ENCODE data around the gene FHL3.

FHL3 gene

GRCh38 chr1:38012363-38013226 lies 7.3 kb upstream of the FHL3 start, which contains the start of gene UTP11:
UTP11 (plus strand) TSS chr1:38012734; CDS start chr1:38012803, 69 bp downstream.
- peak; percentile 90 for DNase-seq

GRCh38 chr1:38009841-38010180 lies 4.5 kb upstream of the FHL3 start:
- no peak for DNase-seq

DNA sequence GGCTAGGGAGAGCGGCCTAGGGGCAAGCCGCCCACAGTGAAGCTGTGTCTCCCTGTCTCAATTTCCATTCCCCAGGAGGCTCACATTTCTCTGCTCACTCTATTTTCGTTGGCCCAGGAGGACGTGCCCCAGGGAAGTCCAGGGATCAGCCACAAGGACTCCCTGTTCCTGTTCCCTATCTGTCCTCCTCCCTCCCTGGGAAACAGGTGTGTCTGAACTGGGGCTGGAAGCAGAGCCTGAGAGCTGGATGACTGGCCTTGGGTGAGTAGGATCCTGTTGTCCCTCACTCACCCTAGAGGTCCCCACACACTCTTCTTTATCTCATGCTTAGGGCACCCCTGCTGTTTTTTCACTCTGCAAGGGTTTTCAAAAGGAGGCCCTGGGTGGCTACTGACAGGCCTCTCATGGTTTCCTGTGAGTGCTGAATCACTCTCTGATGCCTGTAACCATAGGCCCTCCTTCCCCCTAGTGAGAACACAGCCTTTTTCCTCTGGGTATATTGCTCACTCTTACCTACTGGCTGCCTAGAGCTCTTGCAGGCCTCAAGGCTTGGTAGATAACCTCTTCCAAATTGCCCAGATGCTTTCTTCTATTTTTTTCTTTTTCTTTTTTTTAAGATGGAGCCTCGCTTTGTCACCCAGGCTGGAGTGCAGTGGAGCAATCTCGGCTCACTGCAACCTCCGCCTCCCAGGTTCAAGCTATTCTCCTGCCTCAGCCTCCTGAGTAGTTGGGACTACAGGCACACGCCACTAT lies 4.0 kb upstream of the FHL3 start:
- DNase-seq = peak; percentile 67

DNA sequence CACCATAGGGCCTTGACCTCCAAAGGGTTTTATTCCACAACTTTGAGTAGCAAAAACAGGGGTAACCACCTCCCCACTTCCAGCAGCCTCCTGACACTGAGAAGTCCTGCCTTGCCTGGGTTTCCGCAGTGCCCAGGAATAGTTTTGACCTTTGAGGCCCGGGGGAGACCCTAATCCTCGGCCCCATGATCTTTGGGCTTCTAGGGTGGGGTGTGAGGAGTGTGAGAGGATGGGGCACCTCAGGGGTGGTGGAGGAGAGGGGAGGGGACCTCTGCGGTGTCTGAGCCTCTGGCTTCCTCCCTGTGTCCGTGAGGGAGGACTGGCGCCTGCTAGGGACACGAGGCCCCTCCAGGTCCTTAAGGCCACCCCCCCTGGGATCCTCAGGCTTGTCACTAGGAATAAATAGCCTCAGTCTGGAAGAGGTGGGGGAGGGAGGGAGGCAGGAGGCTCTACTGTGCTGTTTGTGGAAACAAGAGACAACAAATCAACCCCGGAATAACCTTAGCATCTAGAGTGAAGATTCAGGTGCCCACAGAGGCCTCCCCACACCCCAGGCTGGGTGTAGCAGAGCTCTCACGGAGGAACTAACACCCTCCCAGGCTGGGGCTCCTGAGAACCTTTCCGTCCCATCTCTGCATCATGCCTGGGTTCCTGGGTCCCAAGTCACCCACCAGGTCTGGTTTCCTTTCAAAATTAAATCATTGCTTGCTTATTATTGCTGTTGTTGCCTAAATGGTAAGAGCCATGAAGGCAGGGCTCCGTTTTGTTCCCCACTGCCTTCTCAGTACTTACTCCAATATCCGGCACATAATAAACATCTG lies 904 bp upstream of the FHL3 start:
- DNase-seq = no peak

DNA sequence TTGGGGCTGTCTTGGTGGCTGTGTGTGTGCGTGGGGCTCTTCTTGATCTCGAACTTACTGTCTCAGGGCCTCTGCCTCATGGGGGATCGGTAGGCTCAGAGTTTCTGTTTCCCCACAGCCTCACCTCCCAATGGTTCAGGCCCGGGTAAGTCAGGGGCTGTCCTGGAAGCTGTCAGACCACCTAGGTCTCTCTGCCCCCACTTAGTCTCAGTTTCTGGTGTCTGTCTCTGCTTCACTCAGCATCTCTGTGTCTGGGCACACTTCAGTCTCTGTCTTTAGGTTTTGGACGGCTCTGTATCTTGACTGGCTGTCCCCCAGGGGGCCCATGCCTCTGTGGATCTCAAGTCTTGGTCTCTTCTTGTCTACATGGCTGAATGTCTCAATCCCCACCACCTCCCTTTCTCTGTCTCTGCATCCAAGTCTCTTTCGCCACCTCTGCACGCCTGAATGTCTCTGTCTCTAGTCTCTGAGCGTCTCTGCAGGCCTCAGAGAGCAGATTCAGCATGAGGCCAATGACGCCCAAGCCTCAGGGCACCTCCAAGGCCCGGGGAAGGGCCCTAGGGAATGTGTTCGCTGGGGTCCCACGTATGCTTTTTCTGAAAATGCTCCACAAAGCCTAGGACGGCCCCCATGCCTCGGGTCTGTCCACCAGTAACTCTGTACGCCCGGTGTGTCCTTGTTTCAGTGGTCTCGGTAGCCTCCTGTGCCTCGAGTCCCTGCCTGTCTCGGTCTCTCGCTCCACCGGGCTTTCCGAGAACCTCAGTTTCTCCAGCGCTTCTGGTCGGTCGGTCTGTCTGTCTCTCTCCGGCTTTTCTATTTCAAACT lies 818 bp downstream of the FHL3 start:
- peak; percentile 63 for DNase-seq

DNA sequence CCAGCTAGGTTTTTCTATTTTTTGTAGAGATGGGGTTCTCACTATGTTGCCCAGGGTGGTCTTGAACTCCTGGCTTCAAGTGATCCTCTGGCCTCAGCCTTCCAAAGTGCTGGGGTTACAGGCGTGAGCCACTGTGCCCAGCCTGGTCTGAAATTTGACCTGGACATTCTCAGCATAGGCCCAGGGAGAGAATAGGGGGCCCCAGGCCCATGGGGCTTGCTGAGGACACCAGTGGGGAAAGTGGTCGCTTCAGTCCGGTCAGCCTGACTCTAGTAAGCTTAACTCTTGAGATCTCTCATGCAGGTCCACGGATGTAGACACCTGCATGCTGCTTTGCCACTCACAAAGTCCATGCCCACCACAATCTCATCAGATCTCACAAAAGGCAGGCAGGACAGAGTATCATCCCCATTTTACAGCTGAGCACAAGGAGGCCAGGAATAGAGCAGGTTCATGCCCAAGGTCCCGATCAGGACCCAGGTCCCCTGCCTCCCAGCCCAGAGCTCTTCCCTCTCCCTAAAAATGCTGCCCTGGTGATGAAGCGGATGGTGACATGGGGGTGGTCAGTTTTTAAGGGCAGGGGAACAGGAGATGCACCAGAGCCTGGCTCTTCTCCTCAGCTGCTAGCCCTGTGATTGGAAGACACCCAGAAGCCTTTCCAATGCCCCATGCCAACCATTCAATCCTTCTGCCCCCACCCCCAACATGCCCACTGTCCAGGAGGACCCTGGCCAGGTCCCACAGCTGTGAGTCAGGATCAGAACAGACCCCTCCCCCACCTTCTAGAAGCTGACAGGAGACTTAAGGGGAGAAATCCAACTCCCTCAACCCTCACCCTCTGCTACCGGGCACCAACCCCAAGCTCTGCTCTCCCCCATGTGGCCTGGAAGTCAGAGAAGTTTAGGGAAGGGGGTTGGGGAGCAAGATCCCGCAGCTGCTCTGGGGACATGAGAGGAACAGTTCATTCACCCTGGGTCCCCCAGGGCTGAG lies 1.8 kb downstream of the FHL3 start:
- DNase-seq = no peak

DNA sequence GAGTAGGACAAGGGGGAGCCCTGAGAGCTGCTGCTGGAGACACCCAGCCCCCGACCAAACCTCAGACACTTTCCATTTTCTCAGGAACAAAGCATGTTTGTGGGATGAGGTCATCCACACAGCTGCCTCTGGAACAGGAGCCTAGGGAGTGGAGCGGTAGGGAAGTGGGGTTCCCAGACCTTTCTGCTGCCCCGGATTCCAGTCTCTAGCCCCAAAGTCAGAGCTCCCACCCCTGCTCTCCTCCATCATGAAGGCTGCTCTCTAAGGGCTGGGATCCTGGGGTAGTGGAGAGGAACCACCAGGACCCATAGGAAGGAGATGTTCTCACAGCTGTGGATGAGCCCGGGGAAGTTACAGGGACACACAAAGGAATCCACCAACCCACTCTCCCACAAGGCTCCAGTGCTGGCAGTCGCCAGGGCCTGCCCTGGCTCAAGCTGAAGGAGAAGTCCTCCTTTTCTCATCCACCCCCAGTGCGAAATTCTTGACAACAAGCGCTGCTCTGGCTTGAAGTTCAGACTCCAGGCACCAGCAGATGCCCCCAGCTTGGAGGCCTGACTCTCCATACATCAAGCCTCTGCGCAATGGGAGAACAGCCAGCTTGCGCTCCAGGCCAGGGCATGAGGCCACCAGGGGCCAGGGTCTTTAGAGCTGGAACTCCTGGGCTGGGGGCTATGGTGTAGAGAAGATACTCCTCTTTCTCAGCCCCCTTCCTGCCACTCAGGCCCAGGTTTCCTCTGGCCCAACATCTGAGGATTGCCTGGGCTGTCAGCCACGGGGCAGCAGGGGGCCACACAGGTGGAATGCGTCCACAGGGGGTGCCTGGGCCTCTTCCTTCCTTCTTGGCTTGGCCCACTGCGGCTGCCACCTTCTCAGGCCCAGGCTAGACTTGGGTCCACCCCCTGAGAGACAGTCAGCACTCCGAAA lies 4.5 kb downstream of the FHL3 start:
- DNase-seq = no peak

DNA sequence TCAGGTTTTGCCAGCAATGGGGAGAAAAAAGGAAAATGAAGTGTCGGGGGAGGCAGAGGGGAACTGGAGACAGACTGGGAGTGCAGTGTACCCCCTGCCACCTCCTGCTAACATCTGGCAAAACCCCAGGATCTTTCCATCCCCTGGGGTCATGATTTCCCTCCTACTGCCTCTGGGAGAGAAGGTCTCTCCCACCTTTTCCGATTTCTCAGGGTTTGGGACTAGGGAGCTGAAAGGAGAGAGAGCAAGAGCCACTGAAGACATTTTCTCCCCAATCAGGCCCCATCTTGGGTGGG lies 5.1 kb downstream of the FHL3 start:
- no peak for DNase-seq

DNA sequence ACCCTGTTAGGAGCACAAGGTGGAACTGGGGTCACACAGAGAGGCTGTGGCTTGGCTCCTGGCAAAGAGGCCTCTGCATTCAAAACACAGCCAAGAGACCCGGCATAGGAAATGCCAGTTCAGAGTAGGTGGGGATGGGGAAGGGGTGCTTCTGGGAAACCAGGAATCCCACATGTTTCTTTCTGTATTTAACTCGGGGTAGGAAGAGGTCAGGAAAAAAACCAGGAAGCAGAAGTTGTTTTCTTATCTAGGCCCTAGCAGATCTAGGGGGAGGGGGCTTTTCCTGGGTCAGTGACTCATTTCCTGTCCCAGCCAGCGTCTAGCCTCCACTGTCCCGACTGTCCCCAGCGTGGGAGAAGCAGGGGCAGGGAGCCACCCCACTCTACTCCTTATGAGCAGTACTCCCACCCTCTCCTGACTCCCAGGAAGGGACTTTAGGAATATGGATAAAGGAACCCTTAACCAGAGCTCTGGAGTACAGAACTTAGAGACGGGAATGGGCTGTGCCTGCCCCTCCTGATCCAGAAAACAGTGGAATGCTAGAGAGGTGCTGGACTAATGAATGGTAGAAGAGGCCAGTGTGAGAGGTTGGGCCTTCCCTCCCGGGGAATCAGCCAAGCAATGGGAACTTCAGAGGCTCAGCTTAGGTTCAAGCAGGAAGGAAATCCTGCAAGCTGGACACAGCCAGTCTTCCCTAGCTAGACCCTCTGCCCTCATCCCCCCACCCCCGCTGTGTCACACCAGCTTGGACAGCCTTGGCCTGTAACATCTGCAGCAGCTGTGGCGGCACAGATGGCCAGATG lies 5.7 kb downstream of the FHL3 start:
- no peak for DNase-seq

DNA sequence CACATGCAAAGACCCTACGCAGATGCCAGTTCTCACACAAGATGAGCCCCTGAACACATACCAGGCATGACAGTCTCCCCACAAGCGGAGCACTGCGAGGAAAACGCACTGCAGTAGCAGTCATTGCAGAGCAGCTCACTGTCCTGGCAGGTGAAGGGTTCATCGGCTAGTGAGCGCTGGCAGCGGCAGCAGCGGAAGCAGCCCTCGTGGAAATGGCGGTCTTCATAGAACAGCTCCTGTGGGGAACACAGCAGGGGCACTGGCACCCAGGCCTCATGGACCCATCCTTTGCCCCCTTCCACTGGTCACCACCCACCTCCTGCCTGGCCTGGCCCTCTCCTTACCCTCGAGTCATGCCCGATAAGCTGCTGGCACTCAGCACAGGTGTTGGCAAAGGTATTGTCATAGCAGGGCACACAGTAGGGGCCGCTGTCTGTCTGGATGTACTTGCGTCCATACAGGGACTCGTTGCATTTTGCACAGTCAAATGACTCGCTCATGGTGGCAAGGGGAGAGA lies 6.3 kb downstream of the FHL3 start:
- no peak for DNase-seq

DNA sequence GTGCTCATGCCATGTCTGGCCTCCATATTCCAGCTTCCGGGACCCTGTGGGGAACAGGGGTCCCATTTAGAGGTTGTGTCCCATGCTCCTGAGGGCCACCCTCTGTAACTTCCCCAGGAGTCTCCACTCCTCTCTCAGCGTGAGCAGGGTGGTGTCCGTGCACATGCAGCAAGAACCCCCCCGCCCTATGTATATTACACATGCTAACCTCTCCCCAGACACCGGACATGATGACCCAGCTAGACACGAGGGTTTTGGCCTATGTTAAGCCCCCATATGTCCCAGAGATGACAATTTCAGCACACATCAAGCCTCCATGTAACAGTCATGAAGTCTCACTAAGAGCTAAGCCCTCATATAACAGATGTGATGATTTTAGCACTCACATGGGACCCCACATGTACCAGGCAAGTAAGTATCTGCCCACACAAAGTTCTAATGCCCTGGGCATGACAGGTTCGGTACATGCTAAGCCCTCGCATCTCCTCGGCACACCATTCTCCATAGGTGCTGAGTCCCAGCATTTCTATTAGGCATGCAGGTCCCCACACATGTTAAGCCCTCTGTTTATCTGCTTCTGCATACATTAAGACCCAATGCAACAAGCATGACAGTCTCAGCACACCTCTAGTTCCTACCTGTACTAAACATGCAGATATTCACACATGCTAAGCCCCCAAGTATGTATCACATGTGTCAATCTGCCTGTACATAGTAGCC lies 7.1 kb downstream of the FHL3 start:
- DNase-seq = no peak

DNA sequence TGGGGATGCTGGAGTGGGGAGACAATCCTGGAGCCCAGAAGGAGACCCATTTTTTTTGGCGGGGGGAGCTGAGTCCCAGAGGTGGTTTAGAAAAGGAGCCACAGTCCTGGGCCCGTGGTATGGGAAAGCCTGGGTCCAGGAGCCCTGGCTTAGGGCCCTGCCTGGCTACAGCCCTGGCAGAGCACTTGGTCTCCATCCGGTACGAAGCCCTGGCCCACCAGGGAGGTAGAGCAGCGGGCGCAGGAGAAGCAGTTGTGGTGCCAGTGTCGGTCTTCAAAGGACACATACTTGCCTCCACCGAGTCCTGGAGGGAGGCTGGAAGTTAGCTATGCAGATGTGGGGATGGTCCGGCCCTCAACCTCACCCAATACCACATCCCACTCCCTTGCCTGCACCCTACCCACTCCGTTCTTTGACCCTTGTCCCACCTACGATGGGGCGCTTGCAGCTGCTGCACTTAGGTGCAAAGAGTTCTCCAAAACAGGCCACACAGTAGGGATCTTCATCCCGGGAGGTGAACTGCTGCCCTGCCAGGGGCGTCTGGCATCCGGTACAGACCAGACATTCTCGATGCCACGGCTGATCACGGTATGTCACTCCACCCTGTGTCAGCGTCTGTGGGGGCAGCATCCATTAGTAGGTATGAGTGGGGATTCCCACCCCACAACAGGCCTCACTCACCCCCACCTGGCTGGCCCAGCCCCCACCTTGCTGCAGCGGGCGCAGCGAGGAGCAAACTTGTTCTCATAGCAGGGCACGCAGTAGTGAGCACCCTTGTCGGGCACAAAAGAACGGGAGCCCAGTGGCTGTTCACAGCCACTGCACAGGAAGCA lies 7.8 kb downstream of the FHL3 start:
- no peak for DNase-seq

GRCh38 chr1:37995751-37996345 lies 9.5 kb downstream of the FHL3 start:
- no peak for DNase-seq

- no peak for DNase-seq
These were observed 10.3 kb downstream of the FHL3 start for GRCh38 chr1:37994886-37995566.

GRCh38 chr1:37989361-37989930 lies 15.9 kb downstream of the FHL3 start:
- peak; percentile 72 for DNase-seq

DNA sequence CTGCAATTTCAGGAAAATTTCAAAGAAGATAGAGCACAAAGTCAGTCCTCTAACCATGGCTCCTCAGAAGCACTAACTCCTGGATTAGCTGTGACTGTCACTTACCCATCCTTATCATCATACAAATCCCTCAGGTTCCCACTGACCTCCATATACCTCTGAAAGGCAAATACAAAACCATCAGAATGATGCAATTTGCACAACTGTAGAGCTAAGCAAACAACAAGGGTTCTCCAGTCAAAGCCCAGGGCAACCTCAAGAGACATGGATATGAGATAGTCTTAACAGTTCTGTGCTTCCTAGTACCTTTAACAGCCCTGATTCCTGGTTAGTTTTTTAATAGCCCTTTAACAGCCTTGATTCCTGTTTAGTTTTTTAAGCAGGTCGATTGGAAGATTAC lies 17.6 kb downstream of the FHL3 start:
- DNase-seq = no peak

All from activated CD8-positive, alpha-beta memory T cell treated with anti-CD3 and anti-CD28 coated beads, Interleukin-2, amount 50 U/mL, for 48 hours (primary cell).